Nephron (organoid): ENCODE measurements around the gene CHAT.

Experiments used
- H3K27ac Mint-ChIP-seq, 3 experiments: 2 replicates each; pipeline ENCODE4 v1.8.0; 2020; ENCODE audit warnings: mixed read lengths in 3 of 3, mild to moderate bottlenecking in 2 of 3, moderate library complexity in 1 of 3
- H3K27me3 Mint-ChIP-seq: 2 replicates; pipeline ENCODE4 v1.8.0; 2021; ENCODE audit warnings: low read depth, mild to moderate bottlenecking, moderate library complexity, mixed read lengths
- H3K36me3 Mint-ChIP-seq: 2 replicates; pipeline ENCODE4 v1.8.0; 2020; ENCODE audit warnings: low read depth, mixed read lengths
- H3K4me1 Mint-ChIP-seq: 2 replicates; pipeline ENCODE4 v1.8.0; 2020; ENCODE audit warnings: mixed read lengths
- H3K4me3 Mint-ChIP-seq, 3 experiments: 2 replicates each; pipeline ENCODE4 v1.8.0; 2020; ENCODE audit warnings: mild to moderate bottlenecking in 3 of 3, mixed read lengths in 3 of 3, moderate library complexity in 2 of 3
- H3K9me3 Mint-ChIP-seq: 2 replicates; pipeline ENCODE4 v1.8.0; 2020; ENCODE audit warnings: mixed read lengths
- CTCF ChIP-seq, 3 experiments: fragments of 200-600 bp; sonication (generic); IDR thresholded peaks; one replicate each; pipeline ENCODE4 v1.5.0; 2021; ENCODE audit warnings: antibody characterized with exemption in 3 of 3; ENCODE audit not compliant: unreplicated experiment in 3 of 3

The CHAT gene

GRCh38 chr10:49664842-49665355, 51.1 kb downstream of the CHAT start:
- no peak for TF ChIP-seq CTCF (IDR thresholded peaks at IDR 0.05; ENCODE audit: unreplicated experiment in 3 of 3)
- Mint-ChIP-seq H3K27me3 (peaks cover 28% of the 10 kb centered on the region), H3K27ac (no peak overlapping the region), H3K36me3 (no peaks in the 10 kb centered on the region), H3K9me3 (no peaks in the 10 kb centered on the region), H3K4me3 (no peak overlapping the region), H3K4me1 (no peaks in the 10 kb centered on the region)

- TF ChIP-seq CTCF (IDR thresholded peaks at IDR 0.05; ENCODE audit: unreplicated experiment in 3 of 3): no peak
- Mint-ChIP-seq H3K27me3 (peaks cover 34% of the 10 kb centered on the region), H3K4me1 (no peaks in the 10 kb centered on the region), H3K36me3 (no peaks in the 10 kb centered on the region), H3K4me3 (no peak overlapping the region), H3K9me3 (peaks cover under 1% of the 10 kb centered on the region), H3K27ac (no peak overlapping the region)
These were observed 52.3 kb downstream of the CHAT start for GRCh38 chr10:49666054-49666615.

DNA sequence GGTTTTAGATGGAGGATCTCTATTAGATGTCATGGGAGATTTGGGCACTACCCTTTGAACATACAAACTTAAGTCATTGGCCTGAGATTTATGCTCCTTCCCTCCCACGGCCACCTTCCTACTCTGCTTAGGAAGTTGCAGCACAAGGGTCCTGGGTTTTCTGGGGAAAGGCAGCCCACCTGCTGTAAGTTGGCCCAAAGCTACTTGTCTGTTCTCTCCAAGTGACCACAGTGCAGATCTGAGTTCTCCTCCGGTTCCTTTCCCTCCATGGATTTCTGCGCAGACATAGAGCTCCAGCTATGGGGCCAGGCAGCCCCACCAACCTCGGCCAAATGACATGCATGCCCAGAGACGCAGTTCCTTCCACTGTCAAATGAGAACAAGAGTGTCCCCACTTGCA, 52.8 kb downstream of the CHAT start:
- peaks cover 5% of the 10 kb centered on the region for H3K9me3 Mint-ChIP-seq
- no peak overlapping the region for H3K27ac Mint-ChIP-seq
- no peak overlapping the region for H3K4me3 Mint-ChIP-seq
- no peaks in the 10 kb centered on the region for H3K4me1 Mint-ChIP-seq
- no peaks in the 10 kb centered on the region for H3K36me3 Mint-ChIP-seq
- no peak for TF ChIP-seq CTCF (IDR thresholded peaks at IDR 0.05; ENCODE audit: unreplicated experiment in 3 of 3)
- peaks cover 30% of the 10 kb centered on the region for H3K27me3 Mint-ChIP-seq

GRCh38 chr10:49667991-49668390, 54.2 kb downstream of the CHAT start:
- H3K4me1 Mint-ChIP-seq: no peaks in the 10 kb centered on the region
- H3K36me3 Mint-ChIP-seq: no peaks in the 10 kb centered on the region
- peaks cover 32% of the 10 kb centered on the region for H3K27me3 Mint-ChIP-seq
- no peak overlapping the region for H3K27ac Mint-ChIP-seq
- peaks cover 5% of the 10 kb centered on the region for H3K9me3 Mint-ChIP-seq
- H3K4me3 Mint-ChIP-seq: no peak overlapping the region
- no peak for TF ChIP-seq CTCF (IDR thresholded peaks at IDR 0.05; ENCODE audit: unreplicated experiment in 3 of 3)

DNA sequence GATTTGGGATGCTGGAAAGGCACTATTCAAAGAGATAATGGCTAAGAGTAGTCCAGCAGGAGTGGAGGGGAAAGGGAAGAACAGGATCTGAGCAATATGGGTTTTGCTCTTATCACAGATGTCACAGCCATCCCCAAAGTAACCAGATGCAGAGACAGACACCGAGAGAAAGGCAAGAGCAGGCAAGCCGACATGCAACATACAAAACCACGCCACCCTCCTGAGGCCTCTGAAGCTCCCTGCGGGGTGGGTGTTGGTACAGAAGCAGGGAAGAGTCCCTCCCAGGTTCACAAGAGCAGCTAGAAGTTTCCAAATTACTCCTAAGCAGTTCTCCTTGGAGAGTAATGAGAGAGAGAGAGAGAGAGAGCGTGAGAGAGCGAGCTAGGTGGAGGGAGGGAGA, 54.8 kb downstream of the CHAT start:
- Mint-ChIP-seq H3K4me1 (no peaks in the 10 kb centered on the region), H3K27me3 (peaks cover 34% of the 10 kb centered on the region), H3K36me3 (no peaks in the 10 kb centered on the region), H3K27ac (no peak overlapping the region), H3K9me3 (peaks cover 5% of the 10 kb centered on the region), H3K4me3 (no peak overlapping the region)
- TF ChIP-seq CTCF (IDR thresholded peaks at IDR 0.05; ENCODE audit: unreplicated experiment in 3 of 3): no peak

GRCh38 chr10:49678827-49679479, 65.1 kb downstream of the CHAT start:
- peaks cover 5% of the 10 kb centered on the region for H3K4me1 Mint-ChIP-seq
- TF ChIP-seq CTCF (IDR thresholded peaks at IDR 0.05; ENCODE audit: unreplicated experiment in 3 of 3): no peak
- peaks cover 22% of the 10 kb centered on the region for H3K9me3 Mint-ChIP-seq
- no peaks in the 10 kb centered on the region for H3K36me3 Mint-ChIP-seq
- no peak overlapping the region for H3K27ac Mint-ChIP-seq
- H3K4me3 Mint-ChIP-seq: peak overlapping the region; percentile 62 to 66 (median 64)
- H3K27me3 Mint-ChIP-seq: peaks cover 76% of the 10 kb centered on the region
